ENCODE data around the gene ANKRD22.

GRCh38 chr10:88809621-88810020, 42.0 kb downstream of the ANKRD22 start:
- TF ChIP-seq, protein P1, sequence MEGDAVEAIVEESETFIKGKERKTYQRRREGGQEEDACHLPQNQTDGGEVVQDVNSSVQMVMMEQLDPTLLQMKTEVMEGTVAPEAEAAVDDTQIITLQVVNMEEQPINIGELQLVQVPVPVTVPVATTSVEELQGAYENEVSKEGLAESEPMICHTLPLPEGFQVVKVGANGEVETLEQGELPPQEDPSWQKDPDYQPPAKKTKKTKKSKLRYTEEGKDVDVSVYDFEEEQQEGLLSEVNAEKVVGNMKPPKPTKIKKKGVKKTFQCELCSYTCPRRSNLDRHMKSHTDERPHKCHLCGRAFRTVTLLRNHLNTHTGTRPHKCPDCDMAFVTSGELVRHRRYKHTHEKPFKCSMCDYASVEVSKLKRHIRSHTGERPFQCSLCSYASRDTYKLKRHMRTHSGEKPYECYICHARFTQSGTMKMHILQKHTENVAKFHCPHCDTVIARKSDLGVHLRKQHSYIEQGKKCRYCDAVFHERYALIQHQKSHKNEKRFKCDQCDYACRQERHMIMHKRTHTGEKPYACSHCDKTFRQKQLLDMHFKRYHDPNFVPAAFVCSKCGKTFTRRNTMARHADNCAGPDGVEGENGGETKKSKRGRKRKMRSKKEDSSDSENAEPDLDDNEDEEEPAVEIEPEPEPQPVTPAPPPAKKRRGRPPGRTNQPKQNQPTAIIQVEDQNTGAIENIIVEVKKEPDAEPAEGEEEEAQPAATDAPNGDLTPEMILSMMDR (IDR thresholded peaks at IDR 0.05; ENCODE audit: borderline replicate concordance, extremely low read depth, low read length, poor library complexity, severe bottlenecking): no peak
- no peak for TF ChIP-seq EZH2 (IDR thresholded peaks at IDR 0.05; ENCODE audit: borderline replicate concordance, low read depth, low read length, severe bottlenecking)
